ENCODE results near the gene EFHD1.

DNA sequence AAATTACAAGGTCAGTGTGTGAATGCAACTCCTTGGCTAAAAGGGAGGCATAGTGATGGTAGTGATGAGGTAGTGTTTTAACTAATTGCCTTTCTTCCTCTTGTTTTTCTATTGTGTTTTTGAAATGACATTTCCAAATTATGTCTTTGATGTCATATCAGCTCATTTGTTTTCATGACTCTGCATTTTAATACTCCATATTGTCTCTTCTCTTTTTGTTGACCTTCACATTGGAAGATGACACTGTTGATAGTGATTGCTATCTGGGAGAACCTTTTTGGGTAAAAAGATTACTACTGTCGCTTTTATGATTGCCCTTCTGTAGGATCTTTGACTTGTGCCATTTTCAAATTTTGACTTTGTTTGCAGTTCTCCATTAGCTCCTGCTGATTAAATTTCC, 66.8 kb downstream of the EFHD1 start:
- TF ChIP-seq NCOR1 (IDR thresholded peaks at IDR 0.05): no peak
- no peak for TF ChIP-seq ETS2 (tag; IDR thresholded peaks at IDR 0.05; ENCODE audit: borderline replicate concordance, poor library complexity, severe bottlenecking)
- TF ChIP-seq HNRNPK (IDR thresholded peaks at IDR 0.05; ENCODE audit: low read depth, low read length, poor library complexity, severe bottlenecking): no peak
- no peak for TF ChIP-seq CTCF (IDR thresholded peaks at IDR 0.05 in 2 of 3, conservative IDR thresholded peaks at IDR 0.05 in 1 of 3; ENCODE audit: insufficient read depth in 2 of 3, low read depth in 1 of 3, low read length in 3 of 3)
- no peak for TF ChIP-seq MED1 (CRISPR knock-in tag; IDR thresholded peaks at IDR 0.05; ENCODE audit: borderline replicate concordance)
- no peak for TF ChIP-seq GTF2F1 (IDR thresholded peaks at IDR 0.05; ENCODE audit: low read depth, low read length)
- TF ChIP-seq, protein P1, sequence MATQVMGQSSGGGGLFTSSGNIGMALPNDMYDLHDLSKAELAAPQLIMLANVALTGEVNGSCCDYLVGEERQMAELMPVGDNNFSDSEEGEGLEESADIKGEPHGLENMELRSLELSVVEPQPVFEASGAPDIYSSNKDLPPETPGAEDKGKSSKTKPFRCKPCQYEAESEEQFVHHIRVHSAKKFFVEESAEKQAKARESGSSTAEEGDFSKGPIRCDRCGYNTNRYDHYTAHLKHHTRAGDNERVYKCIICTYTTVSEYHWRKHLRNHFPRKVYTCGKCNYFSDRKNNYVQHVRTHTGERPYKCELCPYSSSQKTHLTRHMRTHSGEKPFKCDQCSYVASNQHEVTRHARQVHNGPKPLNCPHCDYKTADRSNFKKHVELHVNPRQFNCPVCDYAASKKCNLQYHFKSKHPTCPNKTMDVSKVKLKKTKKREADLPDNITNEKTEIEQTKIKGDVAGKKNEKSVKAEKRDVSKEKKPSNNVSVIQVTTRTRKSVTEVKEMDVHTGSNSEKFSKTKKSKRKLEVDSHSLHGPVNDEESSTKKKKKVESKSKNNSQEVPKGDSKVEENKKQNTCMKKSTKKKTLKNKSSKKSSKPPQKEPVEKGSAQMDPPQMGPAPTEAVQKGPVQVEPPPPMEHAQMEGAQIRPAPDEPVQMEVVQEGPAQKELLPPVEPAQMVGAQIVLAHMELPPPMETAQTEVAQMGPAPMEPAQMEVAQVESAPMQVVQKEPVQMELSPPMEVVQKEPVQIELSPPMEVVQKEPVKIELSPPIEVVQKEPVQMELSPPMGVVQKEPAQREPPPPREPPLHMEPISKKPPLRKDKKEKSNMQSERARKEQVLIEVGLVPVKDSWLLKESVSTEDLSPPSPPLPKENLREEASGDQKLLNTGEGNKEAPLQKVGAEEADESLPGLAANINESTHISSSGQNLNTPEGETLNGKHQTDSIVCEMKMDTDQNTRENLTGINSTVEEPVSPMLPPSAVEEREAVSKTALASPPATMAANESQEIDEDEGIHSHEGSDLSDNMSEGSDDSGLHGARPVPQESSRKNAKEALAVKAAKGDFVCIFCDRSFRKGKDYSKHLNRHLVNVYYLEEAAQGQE (IDR thresholded peaks at IDR 0.05; ENCODE audit: borderline replicate concordance): no peak
- TF ChIP-seq, protein P1 (CRISPR knock-in tag; IDR thresholded peaks at IDR 0.05; ENCODE audit: low read depth): no peak
- no peak for TF ChIP-seq EZH2 (IDR thresholded peaks at IDR 0.05; ENCODE audit: borderline replicate concordance, low read depth, low read length)
- TF ChIP-seq RFX5 (IDR thresholded peaks at IDR 0.05; ENCODE audit: low read depth, low read length): no peak
- TF ChIP-seq KAT8 (IDR thresholded peaks at IDR 0.05; ENCODE audit: low read depth): no peak

Data from K562 (cell line).